SIG-M5 (cell line): ENCODE measurements around the gene TLNRD1.
"Not testable (repeated sequence)": the region's sequence is repeated elsewhere in the genome, so short reads cannot be mapped to it uniquely, and the experiment has no call there.

Experiments used
- DNase-seq: peaks from one replicate; lab custom pipeline; 2025; lab: John Stamatoyannopoulos, UW

The TLNRD1 gene

DNA sequence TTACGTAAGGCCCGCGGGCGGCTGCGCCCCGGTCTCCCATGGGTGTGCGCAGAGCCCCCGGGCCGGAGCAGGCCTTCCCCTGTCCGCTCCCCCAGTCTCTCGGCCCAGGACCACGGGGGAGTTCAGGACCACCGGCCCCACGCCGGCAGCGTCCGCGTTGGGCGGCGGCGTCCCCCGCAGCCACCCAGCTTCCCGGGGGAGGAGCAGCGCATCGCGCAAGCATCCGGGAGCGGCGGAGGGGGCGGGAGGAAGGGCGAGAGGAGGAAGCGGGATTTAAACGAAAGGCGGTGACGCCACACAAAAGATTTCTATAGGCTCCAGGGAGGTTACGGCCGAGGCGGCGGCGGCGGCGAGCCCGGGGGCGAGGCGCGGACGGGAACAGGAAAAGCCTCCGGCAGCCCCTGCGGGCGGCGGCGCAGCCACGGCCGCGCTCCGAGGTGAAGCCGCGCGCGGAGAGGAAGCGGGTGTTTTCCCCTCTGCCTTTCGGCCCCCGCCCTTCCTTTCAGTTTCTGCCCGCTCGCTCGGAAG is at the start of gene TLNRD1:
TSS of gene TLNRD1 (plus strand) at position 300 of the 528 bp plus-strand sequence. CDS start 1,349 bp downstream, outside the sequence.
- peak; percentile 56 for DNase-seq

GRCh38 chr15:80951941-80952340 is 48.8 kb upstream of the TLNRD1 start:
- DNase-seq = no peak

DNA sequence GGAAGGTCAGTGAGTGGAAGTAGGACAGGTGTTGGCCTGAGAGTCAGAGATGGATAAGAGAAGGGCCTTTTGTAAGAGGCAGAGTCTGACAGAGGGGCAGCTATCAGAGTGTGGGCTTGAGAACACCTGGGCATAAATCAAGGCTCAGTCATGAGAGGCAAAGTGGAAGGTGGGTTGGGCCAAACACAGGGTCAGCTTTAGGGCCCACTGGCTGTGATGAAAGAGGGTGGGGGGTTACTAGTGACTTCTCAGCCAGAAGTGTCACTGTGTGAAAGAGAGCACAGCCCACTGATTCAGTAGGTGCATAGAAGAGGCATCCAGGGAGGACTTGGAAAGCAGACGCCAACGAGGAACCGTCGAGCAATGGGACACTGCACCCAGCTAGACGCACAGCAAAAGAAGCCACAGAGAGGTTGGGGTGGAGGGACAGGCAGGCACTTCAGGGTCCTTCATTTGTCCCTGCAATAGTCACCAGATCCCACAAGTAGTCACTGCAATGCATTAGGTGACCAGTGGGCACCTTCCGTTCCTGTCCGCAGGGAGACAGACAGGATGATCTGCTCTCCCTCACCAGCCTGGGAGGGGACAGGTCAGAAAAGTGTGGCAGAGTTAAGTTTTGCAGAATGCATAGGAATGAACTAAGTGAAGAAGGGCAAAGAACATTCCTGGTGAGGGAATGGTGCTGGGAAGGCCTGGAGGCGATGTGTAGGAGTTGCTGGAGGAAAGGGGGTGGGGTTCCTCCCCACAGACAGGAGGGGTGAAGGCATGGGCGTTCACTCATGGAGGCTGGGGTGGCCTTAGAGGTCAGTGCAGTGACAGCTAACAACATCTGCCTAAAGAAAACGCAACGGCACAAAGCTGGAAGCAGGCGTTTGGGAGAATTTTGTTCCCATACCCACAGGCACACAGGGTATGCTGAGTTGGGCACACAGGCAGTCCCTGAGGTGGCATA is 47.4 kb upstream of the TLNRD1 start:
- DNase-seq = no peak

DNA sequence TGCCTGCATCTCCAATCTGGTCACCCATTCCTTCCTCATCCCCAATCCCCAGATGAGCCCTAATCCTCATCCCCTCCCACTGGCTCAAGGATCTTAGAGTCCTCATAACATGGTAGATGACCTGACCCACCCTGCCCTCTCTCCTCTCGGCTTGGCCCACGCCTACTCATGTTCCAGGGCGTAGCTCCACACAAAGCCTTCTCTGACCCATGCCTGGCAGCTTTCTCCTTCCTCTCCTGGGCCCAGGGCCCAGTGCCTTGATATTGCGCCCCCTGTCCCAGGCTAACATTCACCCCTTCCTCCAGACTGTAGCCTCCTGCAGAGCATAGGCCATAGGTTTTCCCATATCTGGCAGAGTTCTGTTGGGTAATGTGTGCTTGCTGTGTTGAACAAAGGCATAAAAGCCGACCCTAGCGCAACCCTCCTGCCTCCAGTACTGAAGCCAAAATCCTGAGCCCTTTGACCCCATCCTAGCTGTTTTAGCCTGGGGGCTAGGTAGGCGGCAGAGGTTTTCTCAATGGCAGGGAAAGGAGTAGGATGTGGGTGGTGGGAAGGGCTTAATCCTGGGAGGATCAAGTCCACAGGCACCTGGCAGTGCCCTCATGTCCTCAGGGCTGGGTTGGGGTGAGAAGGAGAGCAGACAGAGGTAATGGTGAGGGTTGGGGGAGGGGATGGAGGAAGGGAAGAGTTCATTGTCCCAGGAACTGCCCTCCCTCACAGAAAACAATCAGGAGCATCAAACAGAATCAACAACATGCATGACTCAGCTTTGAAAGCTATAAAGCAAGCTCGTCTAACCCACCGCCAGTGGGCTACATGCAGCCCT is 46.6 kb upstream of the TLNRD1 start:
- no peak for DNase-seq

DNA sequence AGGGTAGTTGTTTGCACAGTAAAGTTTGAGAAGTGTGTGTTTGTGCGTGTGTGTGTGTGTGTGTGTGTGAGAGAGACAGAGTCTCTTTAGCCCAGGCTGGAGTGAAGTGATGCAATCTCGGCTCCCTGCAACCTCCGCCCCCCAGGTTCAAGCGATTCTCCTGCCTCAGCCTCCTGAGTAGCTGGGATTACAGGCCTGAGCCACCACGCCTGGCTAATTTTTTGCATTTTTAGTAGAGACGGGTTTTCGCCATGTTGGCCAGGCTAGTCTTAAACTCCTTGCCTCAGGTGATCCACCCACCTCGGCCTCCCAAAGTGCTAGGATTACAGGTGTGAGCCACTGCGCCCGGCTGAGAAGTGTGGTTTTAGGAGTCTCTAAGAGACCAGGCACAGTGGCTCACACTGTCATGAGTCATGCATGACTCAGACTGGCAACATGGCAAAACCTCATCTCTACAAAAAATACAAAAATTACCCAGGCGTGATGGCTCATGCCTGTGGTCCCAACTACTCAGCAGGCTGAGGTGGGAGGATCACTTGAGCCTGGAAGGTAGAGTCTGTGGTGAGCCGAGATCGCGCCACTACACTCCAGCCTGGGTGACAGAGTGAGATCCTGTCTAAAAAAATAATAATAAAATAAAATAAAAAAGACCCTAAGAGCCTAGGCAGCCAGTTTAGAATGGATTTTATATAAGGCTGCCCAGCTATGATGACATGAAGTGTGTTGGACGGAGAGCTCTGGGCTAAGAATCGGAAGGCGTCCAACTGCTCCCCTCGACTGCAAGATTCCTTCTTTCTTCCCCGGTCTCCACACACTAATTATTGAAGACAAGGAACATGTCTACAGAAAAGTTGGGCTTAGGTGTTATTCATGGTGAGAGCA is 44.9 kb upstream of the TLNRD1 start:
- peak; percentile 23 for DNase-seq

- DNase-seq = no peak
Observed at GRCh38 chr15:80957556-80957955, 43.2 kb upstream of the TLNRD1 start.

DNA sequence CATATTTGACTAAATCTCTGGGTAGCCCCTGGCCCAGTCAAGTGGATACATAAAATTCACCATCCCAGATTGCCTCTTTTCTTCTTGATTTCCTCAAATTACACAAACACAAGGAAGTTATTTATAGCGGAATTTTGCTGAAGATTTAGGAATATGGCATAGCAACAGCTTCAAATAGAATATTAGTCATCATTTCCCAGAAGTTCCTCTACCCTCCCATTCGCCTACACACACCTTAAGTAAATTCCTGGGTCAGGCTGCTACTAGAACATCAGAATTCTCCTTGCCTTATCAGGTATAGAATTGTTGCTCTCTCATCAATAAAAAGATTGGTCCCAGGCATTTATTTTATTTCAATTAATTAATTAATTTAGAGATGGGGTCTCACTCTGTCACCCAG is 42.7 kb upstream of the TLNRD1 start:
- DNase-seq = no peak

DNA sequence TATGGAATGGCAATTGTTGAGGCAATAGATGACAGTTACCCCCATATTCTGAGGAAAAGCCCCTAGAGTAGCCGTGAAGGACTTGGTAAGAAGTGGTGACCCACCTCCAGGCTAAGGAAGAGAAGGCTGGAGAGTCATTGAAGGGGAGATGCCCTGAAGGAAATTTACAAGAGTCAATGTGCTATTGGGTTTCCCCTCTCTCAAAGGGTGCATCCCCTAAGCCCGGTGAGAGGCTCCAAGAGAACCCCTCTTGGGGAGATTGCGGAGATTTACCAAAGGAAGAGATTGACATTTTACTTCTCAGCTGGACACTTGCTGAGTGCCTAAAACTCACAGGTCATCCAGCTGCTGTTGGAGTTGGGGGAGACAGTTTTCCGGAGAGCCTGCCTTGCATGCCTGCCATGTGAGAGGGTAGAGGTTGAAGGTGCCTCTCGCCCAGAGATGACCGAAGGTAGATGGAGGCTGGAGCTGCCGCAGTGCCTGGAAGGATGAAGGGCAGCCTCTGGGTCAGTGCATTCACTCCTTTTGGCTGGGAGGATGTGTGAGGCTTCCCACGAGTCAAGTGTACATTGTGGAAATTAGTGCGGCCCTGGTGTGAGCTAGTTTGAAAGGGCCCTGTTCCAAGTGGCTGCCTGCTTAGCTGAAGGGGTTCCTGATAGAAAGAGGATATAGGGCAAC is 41.8 kb upstream of the TLNRD1 start:
- DNase-seq = no peak

DNA sequence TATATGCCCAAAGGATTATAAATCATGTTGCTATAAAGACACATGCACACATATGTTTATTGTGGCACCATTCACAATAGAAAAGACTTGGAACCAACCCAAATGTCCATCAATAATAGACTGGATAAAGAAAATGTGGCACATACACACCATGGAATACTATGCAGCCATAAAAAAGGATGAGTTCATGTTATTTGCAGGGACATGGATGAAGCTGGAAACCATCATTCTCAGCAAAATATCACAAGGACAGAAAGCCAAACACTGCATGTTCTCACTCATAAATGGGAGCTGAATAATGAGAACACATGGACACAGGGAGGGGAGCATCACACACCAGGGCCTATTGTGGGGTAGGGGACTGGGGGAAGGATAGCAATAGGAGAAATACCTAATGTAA is 35.3 kb upstream of the TLNRD1 start:
- not testable (repeated sequence) for DNase-seq

DNA sequence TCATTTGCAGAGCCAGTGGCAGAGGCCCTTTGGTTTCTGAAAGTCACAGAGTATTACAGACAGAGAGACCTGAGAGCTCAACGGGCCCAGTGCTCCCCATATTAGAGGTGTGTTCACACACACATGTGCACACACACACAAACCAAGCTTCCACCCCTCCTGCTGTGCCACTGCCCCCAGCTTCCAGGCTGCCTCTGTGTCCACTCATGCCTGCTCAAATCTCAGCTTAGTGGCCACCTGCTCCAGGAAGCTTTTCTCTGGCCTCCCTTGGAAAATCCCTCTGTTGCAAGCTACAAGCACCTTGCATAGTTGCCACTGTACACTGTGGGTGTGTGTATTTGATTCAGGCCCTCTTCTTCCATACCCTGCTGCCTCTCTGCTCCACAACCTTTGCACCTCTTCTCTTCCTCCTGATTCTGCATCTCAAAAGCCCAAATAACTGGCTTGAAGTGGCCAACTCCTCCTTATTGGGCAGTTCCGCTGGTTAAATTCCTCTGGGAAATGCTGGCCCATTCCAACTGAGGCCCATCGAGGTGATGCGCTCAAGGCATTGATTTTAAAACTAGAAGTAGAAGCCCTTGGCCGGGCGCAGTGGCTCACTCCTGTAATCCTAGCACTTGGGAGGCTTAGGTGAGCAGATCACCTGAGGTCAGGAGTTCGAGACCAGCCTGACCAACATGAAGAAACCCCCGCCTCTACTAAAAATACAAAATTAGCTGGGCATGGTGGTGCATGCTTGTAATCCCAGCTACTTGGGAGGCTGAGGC is 34.1 kb upstream of the TLNRD1 start:
- no peak for DNase-seq

DNA sequence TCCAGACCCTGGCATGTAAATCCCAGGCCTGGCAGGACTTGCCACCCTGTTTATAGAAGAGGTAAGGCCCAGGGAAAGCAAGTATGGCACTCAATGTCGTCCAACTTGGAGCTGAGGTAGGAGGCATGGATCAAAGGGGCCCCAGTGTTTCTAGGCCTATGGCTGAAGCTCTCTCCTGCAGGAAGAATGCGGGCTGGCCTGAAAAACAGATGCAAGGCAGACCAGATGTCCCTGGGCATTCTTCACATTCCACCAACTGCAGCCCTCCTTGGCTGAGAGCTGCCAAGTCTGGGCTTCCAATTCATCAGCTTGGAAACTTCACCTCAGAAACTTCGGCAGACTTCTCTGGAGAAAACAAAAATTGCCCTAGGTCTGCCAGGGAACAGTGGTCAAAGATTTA is 33.3 kb upstream of the TLNRD1 start:
- no peak for DNase-seq

- DNase-seq = no peak
Observed at GRCh38 chr15:80967991-80968510, 32.7 kb upstream of the TLNRD1 start.

GRCh38 chr15:80969316-80969715 is 31.4 kb upstream of the TLNRD1 start:
- DNase-seq = no peak

GRCh38 chr15:80970018-80970657 is 30.6 kb upstream of the TLNRD1 start:
- no peak for DNase-seq

DNA sequence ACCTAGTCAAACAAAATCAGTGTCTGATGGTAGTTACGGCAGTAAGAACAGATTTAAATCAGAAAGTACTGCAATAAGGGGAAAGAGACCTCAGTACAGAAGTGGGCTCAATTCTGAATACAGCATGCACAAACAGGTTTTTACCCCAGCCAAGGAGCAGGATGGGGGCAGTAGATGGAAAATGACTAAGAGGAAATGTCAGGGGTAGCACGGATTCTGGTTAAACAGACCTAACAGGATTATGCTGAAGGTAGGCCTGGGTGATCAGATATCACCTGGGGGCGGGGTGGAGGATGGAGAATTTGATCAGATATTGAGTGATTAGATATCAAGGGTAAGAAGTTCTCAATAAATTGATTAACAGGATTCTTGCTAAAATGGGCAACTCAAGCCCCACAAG is 30.1 kb upstream of the TLNRD1 start:
- no peak for DNase-seq

DNA sequence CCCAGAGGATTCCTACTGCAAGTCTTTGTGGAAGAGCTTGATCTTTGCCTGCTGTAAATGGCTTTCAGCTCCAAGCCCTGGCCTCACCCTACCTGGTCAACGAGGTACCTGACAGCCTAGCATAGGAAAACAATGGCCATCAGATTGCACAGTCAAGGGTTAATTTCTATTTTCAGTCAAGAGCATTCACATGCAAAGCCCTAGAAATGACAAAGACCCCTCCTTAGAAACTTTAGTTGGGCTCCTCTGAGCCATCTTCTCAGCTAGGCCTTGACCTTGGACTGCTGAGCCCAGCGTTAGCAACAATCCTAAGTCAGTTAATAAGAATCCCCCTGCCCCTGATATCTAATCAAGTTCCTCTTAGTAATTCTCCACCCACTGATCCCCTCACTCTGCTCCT is 29.6 kb upstream of the TLNRD1 start:
- DNase-seq = no peak

DNA sequence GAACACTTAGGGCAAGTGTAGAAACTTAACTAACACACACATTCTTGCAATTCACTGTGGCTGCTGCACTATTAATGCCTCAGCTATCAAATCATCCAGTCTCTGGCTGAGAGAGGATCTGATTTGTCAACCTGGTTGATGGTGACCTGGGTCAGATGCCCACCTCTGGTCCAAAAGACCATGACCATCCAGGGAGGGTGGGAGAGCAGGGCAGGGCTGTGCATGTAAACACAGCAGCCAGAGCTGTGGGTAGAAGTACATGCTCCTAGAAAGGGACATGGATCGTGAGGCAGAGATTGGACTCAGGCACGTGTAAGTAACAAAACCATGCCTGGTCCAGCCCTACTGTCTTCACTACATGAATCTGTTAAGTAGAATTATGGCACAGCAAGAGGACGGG is 28.4 kb upstream of the TLNRD1 start:
- no peak for DNase-seq

DNA sequence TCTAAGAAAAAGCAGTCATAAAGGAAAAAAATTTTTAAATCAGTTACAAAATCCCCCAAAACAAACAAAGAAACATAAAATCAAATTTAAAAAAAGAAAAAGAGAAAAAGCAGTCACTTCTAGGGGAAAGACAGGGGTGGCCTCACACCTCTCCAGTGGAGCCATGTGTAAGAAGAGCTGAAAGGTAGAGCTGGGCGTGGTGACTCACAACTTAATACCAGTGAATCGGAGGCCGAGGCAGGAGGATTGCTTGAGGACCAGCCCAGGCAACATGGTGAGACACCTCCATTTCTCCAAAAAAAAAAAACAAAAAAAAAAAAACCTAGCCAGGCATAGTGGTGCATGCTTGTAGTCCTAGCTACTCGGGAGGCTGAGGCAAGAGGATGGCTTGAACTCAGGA is 25.8 kb upstream of the TLNRD1 start:
- DNase-seq = no peak

GRCh38 chr15:80976851-80977250 is 23.9 kb upstream of the TLNRD1 start:
- DNase-seq = no peak

DNA sequence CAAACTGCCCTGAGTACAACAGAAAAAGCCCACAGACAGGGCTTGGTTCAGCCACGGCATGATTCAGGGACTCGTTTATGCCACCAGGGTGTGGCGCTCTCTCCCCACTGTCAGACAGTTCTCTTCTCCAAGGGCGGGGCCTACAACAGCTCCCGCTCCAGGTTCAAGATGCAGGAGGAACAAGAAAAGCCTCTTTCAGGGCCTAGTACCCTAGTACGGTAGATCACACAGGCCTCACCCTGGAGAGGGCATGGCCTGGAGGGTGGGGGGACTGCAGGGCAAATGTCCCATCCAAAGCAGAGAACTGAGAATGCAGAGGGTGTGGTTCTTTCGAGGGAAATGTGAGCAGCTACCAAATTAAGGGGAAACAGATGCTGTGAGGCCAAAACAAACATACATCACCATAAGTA is 23.1 kb upstream of the TLNRD1 start:
- DNase-seq = no peak
